Measurements from ENCODE around the gene ALS2.

- no peak for TF ChIP-seq CTCF (IDR thresholded peaks at IDR 0.05)
- TF ChIP-seq POLR2A (IDR thresholded peaks at IDR 0.05) = no peak
These were observed 82.0 kb downstream of the ALS2 start, which contains the start of gene MPP4 for GRCh38 chr2:201698588-201699226.
